ENCODE data around the gene SNAPIN. TPM values are rescaled to one million over a fixed set of nuclear protein-coding genes. Genes with fewer than 3 reads are reported as not detected.

The SNAPIN gene
- total RNA-seq, 1 experiment from 2014 or later: 23.4 TPM

DNA sequence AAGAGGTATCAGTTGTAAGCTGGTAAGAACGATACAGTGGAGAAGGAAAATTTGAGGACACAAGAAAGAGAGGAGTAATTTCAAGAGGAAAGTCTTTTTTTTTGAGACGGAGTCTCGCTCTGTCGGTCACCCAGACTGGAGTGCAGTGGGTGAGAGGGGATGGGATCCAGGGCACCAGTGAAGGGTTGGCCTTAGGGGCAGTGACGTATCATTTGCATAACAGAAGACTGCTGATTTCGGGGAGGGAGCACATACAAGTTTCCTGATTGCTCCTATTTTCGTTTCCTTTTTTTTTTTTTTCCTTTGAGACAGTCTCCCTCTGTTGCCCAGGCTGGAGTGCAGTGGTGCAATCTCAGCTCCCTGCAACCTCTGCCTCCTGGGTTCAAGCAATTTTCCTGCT lies 35.4 kb upstream of the SNAPIN start (continued):
- TF ChIP-seq, protein P1, sequence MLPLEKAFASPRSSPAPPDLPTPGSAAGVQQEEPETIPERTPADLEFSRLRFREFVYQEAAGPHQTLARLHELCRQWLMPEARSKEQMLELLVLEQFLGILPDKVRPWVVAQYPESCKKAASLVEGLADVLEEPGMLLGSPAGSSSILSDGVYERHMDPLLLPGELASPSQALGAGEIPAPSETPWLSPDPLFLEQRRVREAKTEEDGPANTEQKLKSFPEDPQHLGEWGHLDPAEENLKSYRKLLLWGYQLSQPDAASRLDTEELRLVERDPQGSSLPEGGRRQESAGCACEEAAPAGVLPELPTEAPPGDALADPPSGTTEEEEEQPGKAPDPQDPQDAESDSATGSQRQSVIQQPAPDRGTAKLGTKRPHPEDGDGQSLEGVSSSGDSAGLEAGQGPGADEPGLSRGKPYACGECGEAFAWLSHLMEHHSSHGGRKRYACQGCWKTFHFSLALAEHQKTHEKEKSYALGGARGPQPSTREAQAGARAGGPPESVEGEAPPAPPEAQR (CRISPR knock-in tag; IDR thresholded peaks at IDR 0.05): no peak
- TF ChIP-seq, protein P2, sequence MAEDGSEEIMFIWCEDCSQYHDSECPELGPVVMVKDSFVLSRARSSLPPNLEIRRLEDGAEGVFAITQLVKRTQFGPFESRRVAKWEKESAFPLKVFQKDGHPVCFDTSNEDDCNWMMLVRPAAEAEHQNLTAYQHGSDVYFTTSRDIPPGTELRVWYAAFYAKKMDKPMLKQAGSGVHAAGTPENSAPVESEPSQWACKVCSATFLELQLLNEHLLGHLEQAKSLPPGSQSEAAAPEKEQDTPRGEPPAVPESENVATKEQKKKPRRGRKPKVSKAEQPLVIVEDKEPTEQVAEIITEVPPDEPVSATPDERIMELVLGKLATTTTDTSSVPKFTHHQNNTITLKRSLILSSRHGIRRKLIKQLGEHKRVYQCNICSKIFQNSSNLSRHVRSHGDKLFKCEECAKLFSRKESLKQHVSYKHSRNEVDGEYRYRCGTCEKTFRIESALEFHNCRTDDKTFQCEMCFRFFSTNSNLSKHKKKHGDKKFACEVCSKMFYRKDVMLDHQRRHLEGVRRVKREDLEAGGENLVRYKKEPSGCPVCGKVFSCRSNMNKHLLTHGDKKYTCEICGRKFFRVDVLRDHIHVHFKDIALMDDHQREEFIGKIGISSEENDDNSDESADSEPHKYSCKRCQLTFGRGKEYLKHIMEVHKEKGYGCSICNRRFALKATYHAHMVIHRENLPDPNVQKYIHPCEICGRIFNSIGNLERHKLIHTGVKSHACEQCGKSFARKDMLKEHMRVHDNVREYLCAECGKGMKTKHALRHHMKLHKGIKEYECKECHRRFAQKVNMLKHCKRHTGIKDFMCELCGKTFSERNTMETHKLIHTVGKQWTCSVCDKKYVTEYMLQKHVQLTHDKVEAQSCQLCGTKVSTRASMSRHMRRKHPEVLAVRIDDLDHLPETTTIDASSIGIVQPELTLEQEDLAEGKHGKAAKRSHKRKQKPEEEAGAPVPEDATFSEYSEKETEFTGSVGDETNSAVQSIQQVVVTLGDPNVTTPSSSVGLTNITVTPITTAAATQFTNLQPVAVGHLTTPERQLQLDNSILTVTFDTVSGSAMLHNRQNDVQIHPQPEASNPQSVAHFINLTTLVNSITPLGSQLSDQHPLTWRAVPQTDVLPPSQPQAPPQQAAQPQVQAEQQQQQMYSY (CRISPR knock-in tag; IDR thresholded peaks at IDR 0.05): no peak
- TF ChIP-seq GRHL2 (CRISPR knock-in tag; IDR thresholded peaks at IDR 0.05; ENCODE audit: insufficient replicate concordance, severe bottlenecking) (no peak), ZBTB43 (CRISPR knock-in tag; IDR thresholded peaks at IDR 0.05) (no peak)

DNA sequence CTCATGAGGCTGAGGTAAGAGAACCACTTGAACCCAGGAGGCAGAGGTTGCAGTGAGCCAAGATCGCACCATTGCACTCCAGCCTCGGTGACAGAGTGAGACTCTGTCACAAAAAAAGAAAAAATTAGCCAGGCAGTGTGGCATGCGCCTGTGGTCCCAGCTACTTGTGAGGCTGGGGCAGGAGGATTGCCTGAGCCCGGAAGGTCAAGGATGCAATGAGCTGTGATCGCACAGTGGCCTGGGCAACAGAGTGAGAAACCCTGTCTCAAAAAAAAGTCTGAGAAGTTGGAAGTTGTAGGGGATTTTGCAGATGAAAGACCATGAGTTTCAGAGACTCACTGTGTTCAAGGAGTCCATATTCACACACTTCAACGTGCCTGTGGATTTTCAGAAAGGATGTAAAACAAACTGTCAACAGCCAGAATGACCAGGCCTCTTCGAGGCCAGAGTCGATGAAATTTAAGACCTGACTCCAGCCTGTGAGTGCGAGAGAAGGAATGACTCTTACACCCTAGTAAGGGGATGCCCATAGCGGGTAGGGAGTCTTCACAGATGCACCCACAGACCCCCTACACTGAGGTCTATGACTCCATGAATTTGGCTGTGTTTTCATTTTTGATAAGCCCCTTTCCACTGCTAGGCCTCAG lies 33.4 kb upstream of the SNAPIN start:
- CTCF ChIA-PET: interaction anchor here (2.5 kb wide), 1 partner anchor 53 kb away, joined by 13 read pairs; no protein-coding TSS in a partner anchor
- Mint-ChIP-seq H3K4me1 (peaks cover 56% of the 10 kb centered on the region), H3K27ac (no peak overlapping the region), H3K9me3 (no peaks in the 10 kb centered on the region), H3K36me3 (peaks cover 31% of the 10 kb centered on the region), H3K27me3 (ENCODE audit: low read depth) (no peaks in the 10 kb centered on the region), H3K4me3 (no peak overlapping the region)
- TF ChIP-seq RORB (CRISPR knock-in tag; IDR thresholded peaks at IDR 0.05) (no peak), KAT7 (CRISPR knock-in tag; IDR thresholded peaks at IDR 0.05; ENCODE audit: borderline replicate concordance) (no peak), FOXP1 (CRISPR knock-in tag; IDR thresholded peaks at IDR 0.05; ENCODE audit: borderline replicate concordance) (no peak), SMAD3 (CRISPR knock-in tag; IDR thresholded peaks at IDR 0.05; ENCODE audit: borderline replicate concordance) (no peak), TEAD4 (CRISPR knock-in tag; IDR thresholded peaks at IDR 0.05) (no peak), EMX1 (CRISPR knock-in tag; IDR thresholded peaks at IDR 0.05) (no peak), ZNF219 (CRISPR knock-in tag; IDR thresholded peaks at IDR 0.05; ENCODE audit: borderline replicate concordance) (no peak), NFE2L1 (CRISPR knock-in tag; IDR thresholded peaks at IDR 0.05) (no peak), ZNF423 (CRISPR knock-in tag; IDR thresholded peaks at IDR 0.05) (no peak)
- no peak for DNase-seq (ENCODE audit: low spot score)
- POLR2A ChIA-PET: interaction anchor here (0.7 kb wide), 2 partner anchors 9 to 10 kb away, joined by 3 read pairs; partner anchors contain the start of gene CHTOP
- ATAC-seq: no peak

DNA sequence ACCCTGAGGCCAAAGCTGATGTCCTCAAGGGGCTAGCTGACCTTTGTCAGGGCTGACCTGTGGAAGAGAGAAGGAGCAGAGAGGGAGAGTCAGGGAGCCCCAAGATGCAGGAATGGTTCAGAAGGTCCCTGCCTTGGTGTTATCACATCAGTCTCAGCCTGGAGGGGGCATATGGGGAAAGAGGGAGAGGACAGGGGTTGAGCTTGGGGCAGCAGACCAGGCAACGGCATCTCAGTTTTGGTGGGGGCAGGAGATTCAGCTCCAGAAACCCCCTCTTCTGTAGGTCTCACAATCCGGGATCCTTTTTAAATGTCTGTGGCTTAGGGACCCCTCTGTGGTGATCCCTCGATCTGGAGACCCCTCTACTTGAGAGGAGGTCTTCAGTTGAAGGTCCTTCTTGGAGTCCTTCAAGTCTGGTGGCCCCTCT lies 32.0 kb upstream of the SNAPIN start:
- POLR2A ChIA-PET: interaction anchor here (0.9 to 1.8 kb wide), 7 partner anchors 9 to 149 kb away, joined by 3 to 15 read pairs (median 5); partner anchors contain the start of genes S100A14, S100A16, S100A6 and SLC27A3
- Mint-ChIP-seq H3K4me1 (peaks cover 56% of the 10 kb centered on the region), H3K36me3 (peaks cover 25% of the 10 kb centered on the region), H3K4me3 (peak overlapping the region; percentile 81), H3K27me3 (ENCODE audit: low read depth) (no peaks in the 10 kb centered on the region), H3K27ac (peak overlapping the region; percentile 93), H3K9me3 (no peaks in the 10 kb centered on the region)
- no peak for DNase-seq (ENCODE audit: low spot score)
- CTCF ChIA-PET: interaction anchor here (1.3 to 5.1 kb wide), 24 partner anchors 14 to 160 kb away, joined by 3 to 230 read pairs (median 13); partner anchors contain the start of genes S100A14, S100A16, S100A6 and SNAPIN
- no peak for ATAC-seq
- TF ChIP-seq JUN (CRISPR knock-in tag; IDR thresholded peaks at IDR 0.05) (no peak), MXD4 (CRISPR knock-in tag; IDR thresholded peaks at IDR 0.05; ENCODE audit: borderline replicate concordance) (no peak), ZNF416 (CRISPR knock-in tag; IDR thresholded peaks at IDR 0.05) (no peak), ZNF423 (CRISPR knock-in tag; IDR thresholded peaks at IDR 0.05) (no peak), ZNF425 (CRISPR knock-in tag; conservative IDR thresholded peaks at IDR 0.05) (no peak), ATF1 (CRISPR knock-in tag; IDR thresholded peaks at IDR 0.05) (no peak), CREM (CRISPR knock-in tag; IDR thresholded peaks at IDR 0.05) (no peak), ELF4 (CRISPR knock-in tag; IDR thresholded peaks at IDR 0.05; ENCODE audit: low read depth) (no peak)
- TF ChIP-seq, protein P2 (CRISPR knock-in tag; IDR thresholded peaks at IDR 0.05): no peak

Measured in WTC11 (cell line).